Measurements from ENCODE around the gene XYLT1. TPM values are rescaled to one million over a fixed set of nuclear protein-coding genes. Genes with fewer than 3 reads are reported as not detected.

The XYLT1 gene
- total and polyA plus RNA-seq, 9 of the 15 experiments (the other 6 are each of a cell fraction or from before 2014, with no cell fraction given): 0.03 to 0.09 (median 0.08) TPM; not detected in 6

DNA sequence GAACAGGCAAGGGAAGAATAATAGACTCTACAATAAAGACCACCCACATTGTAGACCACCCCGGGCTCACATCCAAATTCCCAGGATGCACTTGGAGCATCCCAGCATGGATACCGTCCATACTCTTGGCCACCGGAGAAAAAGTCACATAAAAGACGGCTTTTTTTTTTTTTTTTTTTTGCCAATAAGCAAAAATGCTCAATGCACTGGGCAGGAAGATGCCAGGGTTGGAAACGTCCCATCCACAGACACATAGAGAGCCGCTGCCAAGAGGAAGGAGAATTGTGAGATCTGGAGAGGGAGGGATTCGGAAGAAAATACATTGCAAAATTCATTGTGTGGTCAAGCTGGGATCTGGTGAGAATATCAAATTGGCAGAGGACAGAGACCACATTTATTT lies 286.7 kb downstream of the XYLT1 start:
- Histone ChIP-seq H3K36me3 (ENCODE audit: control insufficient read depth, insufficient read depth, low read length) (no peaks in the 10 kb centered on the region), H3K27me3 (ENCODE audit: control insufficient read depth in 2 of 2, insufficient read depth in 2 of 2, low read length in 2 of 2) (peaks cover 0 to 24% of the 10 kb centered on the region in 2 experiments; a peak in 3 of 5 replicates), H3K27ac (ENCODE audit: extremely low read depth, low read depth, low read length) (no peak overlapping the region), H3K4me1 (replicated peaks in 1 of 2; ENCODE audit: control insufficient read depth in 2 of 2, insufficient read depth in 2 of 2, low read length in 2 of 2) (no peaks in the 10 kb centered on the region), H3K4me3 (no peak overlapping the region), H3K4me2 (ENCODE audit: insufficient read depth, low read length) (no peak overlapping the region), H3K9me3 (replicated peaks; ENCODE audit: control insufficient read depth, insufficient read depth, low read depth, low read length) (no peaks in the 10 kb centered on the region), H4K20me1 (replicated peaks; ENCODE audit: control insufficient read depth, insufficient read depth, low read length) (no peaks in the 10 kb centered on the region; the same call in 1 of the 2 replicates), H2AFZ (ENCODE audit: low read depth, low read length) (no peak overlapping the region), H3K9ac (ENCODE audit: insufficient read depth in 1 of 2, low read depth in 2 of 2, low read length in 2 of 2) (no peak overlapping the region), H3K79me2 (ENCODE audit: control insufficient read depth, insufficient read depth, low read length) (no peaks in the 10 kb centered on the region), H3K9me1 (ENCODE audit: control insufficient read depth, insufficient read depth, low read length) (no peaks in the 10 kb centered on the region)
- BruUV-seq (replicated peaks): no TSS peak
- TF ChIP-seq HNRNPK (IDR thresholded peaks at IDR 0.05; ENCODE audit: low read depth, low read length, poor library complexity, severe bottlenecking) (no peak), KAT8 (IDR thresholded peaks at IDR 0.05; ENCODE audit: low read depth) (no peak), MAFF (IDR thresholded peaks at IDR 0.05; ENCODE audit: low read length) (no peak)
- TF ChIP-seq, protein P1, sequence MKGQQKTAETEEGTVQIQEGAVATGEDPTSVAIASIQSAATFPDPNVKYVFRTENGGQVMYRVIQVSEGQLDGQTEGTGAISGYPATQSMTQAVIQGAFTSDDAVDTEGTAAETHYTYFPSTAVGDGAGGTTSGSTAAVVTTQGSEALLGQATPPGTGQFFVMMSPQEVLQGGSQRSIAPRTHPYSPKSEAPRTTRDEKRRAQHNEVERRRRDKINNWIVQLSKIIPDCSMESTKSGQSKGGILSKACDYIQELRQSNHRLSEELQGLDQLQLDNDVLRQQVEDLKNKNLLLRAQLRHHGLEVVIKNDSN (CRISPR knock-in tag; IDR thresholded peaks at IDR 0.05): no peak
- TF ChIP-seq, protein P2, sequence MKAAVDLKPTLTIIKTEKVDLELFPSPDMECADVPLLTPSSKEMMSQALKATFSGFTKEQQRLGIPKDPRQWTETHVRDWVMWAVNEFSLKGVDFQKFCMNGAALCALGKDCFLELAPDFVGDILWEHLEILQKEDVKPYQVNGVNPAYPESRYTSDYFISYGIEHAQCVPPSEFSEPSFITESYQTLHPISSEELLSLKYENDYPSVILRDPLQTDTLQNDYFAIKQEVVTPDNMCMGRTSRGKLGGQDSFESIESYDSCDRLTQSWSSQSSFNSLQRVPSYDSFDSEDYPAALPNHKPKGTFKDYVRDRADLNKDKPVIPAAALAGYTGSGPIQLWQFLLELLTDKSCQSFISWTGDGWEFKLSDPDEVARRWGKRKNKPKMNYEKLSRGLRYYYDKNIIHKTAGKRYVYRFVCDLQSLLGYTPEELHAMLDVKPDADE (conservative IDR thresholded peaks at IDR 0.05; ENCODE audit: control insufficient read depth, low read depth, low read length): no peak
- in situ Hi-C loops (cut with MboI): no loop called here
- DNase-seq (ENCODE audit: extremely low read depth in 1 of 4, low spot score in 3 of 4) (no peak), ATAC-seq (no peak), FAIRE-seq (no peak)
- ChIA-PET CTCF (ENCODE audit: low intra/inter-chr PET ratio) (no interaction called here), POLR2A (interaction anchor here (0.8 kb wide), 1 partner anchor 9 kb away, joined by 3 read pairs; no protein-coding TSS in a partner anchor)
- WGBS (ENCODE audit: insufficient coverage, low coverage, missing lambda C conversion rate): 2% methylated on average over 7 of the region's 7 CpGs
- intact Hi-C loops (cut with micrococcal nuclease): no loop called here

Measured in K562 (cell line).